ENCODE data around the gene TDRD3.
A peak's percentile ranks its signal among the peaks of the same experiment; 100 is the strongest.

TDRD3 gene

GRCh38 chr13:60435762-60436374, 38.8 kb downstream of the TDRD3 start:
- no peaks in the 10 kb centered on the region for H3K9me3 Mint-ChIP-seq
- H3K4me3 Mint-ChIP-seq, result no peak overlapping the region
- no peak for DNase-seq (ENCODE audit: low spot score in 2 of 2)
- H3K4me1 Mint-ChIP-seq, result peaks cover 27% of the 10 kb centered on the region
- peak; percentile 72 for ATAC-seq (replicated peaks; ENCODE audit: extremely low read depth, poor library complexity, severe bottlenecking)
- peaks cover 3% of the 10 kb centered on the region for H3K36me3 Mint-ChIP-seq (ENCODE audit: insufficient read depth)
- H3K27ac Mint-ChIP-seq (ENCODE audit: low read depth), result peak overlapping the region; percentile 33
- no peaks in the 10 kb centered on the region for H3K27me3 Mint-ChIP-seq

- no peak overlapping the region for H3K27ac Mint-ChIP-seq (ENCODE audit: low read depth)
- no peaks in the 10 kb centered on the region for H3K9me3 Mint-ChIP-seq
- peaks cover 27% of the 10 kb centered on the region for H3K4me1 Mint-ChIP-seq
- H3K4me3 Mint-ChIP-seq, result no peak overlapping the region
- no peak for DNase-seq (ENCODE audit: low spot score in 2 of 2)
- H3K27me3 Mint-ChIP-seq, result no peaks in the 10 kb centered on the region
- H3K36me3 Mint-ChIP-seq (ENCODE audit: insufficient read depth), result peaks cover 3% of the 10 kb centered on the region
- ATAC-seq (replicated peaks; ENCODE audit: extremely low read depth, poor library complexity, severe bottlenecking), result no peak
Observed at GRCh38 chr13:60439201-60439600, 42.2 kb downstream of the TDRD3 start.

- Mint-ChIP-seq H3K27me3 (no peaks in the 10 kb centered on the region), H3K4me1 (peaks cover 13% of the 10 kb centered on the region), H3K9me3 (no peaks in the 10 kb centered on the region), H3K27ac (ENCODE audit: low read depth) (no peak overlapping the region), H3K4me3 (no peak overlapping the region), H3K36me3 (ENCODE audit: insufficient read depth) (peaks cover 7% of the 10 kb centered on the region)
- DNase-seq (ENCODE audit: low spot score in 2 of 2) (no peak), ATAC-seq (replicated peaks; ENCODE audit: extremely low read depth, poor library complexity, severe bottlenecking) (no peak)
Observed at GRCh38 chr13:60441761-60442160, 44.7 kb downstream of the TDRD3 start.

- Mint-ChIP-seq H3K27ac (ENCODE audit: low read depth) (no peak overlapping the region), H3K4me1 (no peaks in the 10 kb centered on the region), H3K9me3 (no peaks in the 10 kb centered on the region), H3K27me3 (no peaks in the 10 kb centered on the region), H3K36me3 (ENCODE audit: insufficient read depth) (peaks cover 6% of the 10 kb centered on the region), H3K4me3 (no peak overlapping the region)
- ATAC-seq (replicated peaks; ENCODE audit: extremely low read depth, poor library complexity, severe bottlenecking), result no peak
- no peak for DNase-seq (ENCODE audit: low spot score in 2 of 2)
Observed at GRCh38 chr13:60448907-60449510, 52.0 kb downstream of the TDRD3 start.

GRCh38 chr13:60453490-60453889, 56.5 kb downstream of the TDRD3 start:
- H3K27ac Mint-ChIP-seq (ENCODE audit: low read depth), result no peak overlapping the region
- H3K27me3 Mint-ChIP-seq, result no peaks in the 10 kb centered on the region

GRCh38 chr13:60454425-60454824, 57.4 kb downstream of the TDRD3 start:
- no peak for ATAC-seq (replicated peaks; ENCODE audit: extremely low read depth, poor library complexity, severe bottlenecking)
- Mint-ChIP-seq H3K4me3 (no peak overlapping the region), H3K27ac (ENCODE audit: low read depth) (no peak overlapping the region), H3K36me3 (ENCODE audit: insufficient read depth) (peaks cover 2% of the 10 kb centered on the region), H3K9me3 (no peaks in the 10 kb centered on the region), H3K4me1 (no peaks in the 10 kb centered on the region), H3K27me3 (no peaks in the 10 kb centered on the region)
- DNase-seq (ENCODE audit: low spot score in 2 of 2), result no peak

More at GRCh38 chr13:60453490-60453889, 56.5 kb downstream of the TDRD3 start:
- Mint-ChIP-seq H3K36me3 (ENCODE audit: insufficient read depth) (peaks cover 2% of the 10 kb centered on the region), H3K4me3 (no peak overlapping the region), H3K4me1 (no peaks in the 10 kb centered on the region), H3K9me3 (no peaks in the 10 kb centered on the region)
- DNase-seq (ENCODE audit: low spot score in 2 of 2) (no peak), ATAC-seq (replicated peaks; ENCODE audit: extremely low read depth, poor library complexity, severe bottlenecking) (no peak)

GRCh38 chr13:60463787-60464186, 66.8 kb downstream of the TDRD3 start:
- Mint-ChIP-seq H3K27ac (ENCODE audit: low read depth) (no peak overlapping the region), H3K4me1 (peaks cover 25% of the 10 kb centered on the region), H3K9me3 (no peaks in the 10 kb centered on the region), H3K36me3 (ENCODE audit: insufficient read depth) (peaks cover 18% of the 10 kb centered on the region), H3K27me3 (no peaks in the 10 kb centered on the region), H3K4me3 (no peak overlapping the region)
- DNase-seq (ENCODE audit: low spot score in 2 of 2) (no peak), ATAC-seq (replicated peaks; ENCODE audit: extremely low read depth, poor library complexity, severe bottlenecking) (no peak)

- H3K36me3 Mint-ChIP-seq (ENCODE audit: insufficient read depth), result peaks cover 13% of the 10 kb centered on the region
Observed at GRCh38 chr13:60467098-60467497, 70.1 kb downstream of the TDRD3 start.

GRCh38 chr13:60479273-60479672, 82.3 kb downstream of the TDRD3 start:
- H3K4me1 Mint-ChIP-seq, result peaks cover 27% of the 10 kb centered on the region
- peaks cover 6% of the 10 kb centered on the region for H3K36me3 Mint-ChIP-seq (ENCODE audit: insufficient read depth)
- H3K27me3 Mint-ChIP-seq, result no peaks in the 10 kb centered on the region

More at GRCh38 chr13:60467098-60467497, 70.1 kb downstream of the TDRD3 start:
- H3K4me3 Mint-ChIP-seq, result no peak overlapping the region
- no peaks in the 10 kb centered on the region for H3K9me3 Mint-ChIP-seq
- no peak for DNase-seq (ENCODE audit: low spot score in 2 of 2)
- H3K27me3 Mint-ChIP-seq, result no peaks in the 10 kb centered on the region
- no peak for ATAC-seq (replicated peaks; ENCODE audit: extremely low read depth, poor library complexity, severe bottlenecking)
- H3K4me1 Mint-ChIP-seq, result peaks cover 20% of the 10 kb centered on the region
- no peak overlapping the region for H3K27ac Mint-ChIP-seq (ENCODE audit: low read depth)

GRCh38 chr13:60482012-60482411, 85.0 kb downstream of the TDRD3 start:
- Mint-ChIP-seq H3K36me3 (ENCODE audit: insufficient read depth) (peaks cover 10% of the 10 kb centered on the region), H3K4me3 (no peak overlapping the region), H3K4me1 (peaks cover 16% of the 10 kb centered on the region), H3K9me3 (peaks cover 5% of the 10 kb centered on the region), H3K27me3 (no peaks in the 10 kb centered on the region), H3K27ac (ENCODE audit: low read depth) (no peak overlapping the region)
- ATAC-seq (replicated peaks; ENCODE audit: extremely low read depth, poor library complexity, severe bottlenecking) (no peak), DNase-seq (ENCODE audit: low spot score in 2 of 2) (no peak)

More at GRCh38 chr13:60479273-60479672, 82.3 kb downstream of the TDRD3 start:
- Mint-ChIP-seq H3K4me3 (no peak overlapping the region), H3K9me3 (peaks cover 5% of the 10 kb centered on the region), H3K27ac (ENCODE audit: low read depth) (no peak overlapping the region)
- no peak for DNase-seq (ENCODE audit: low spot score in 2 of 2)
- ATAC-seq (replicated peaks; ENCODE audit: extremely low read depth, poor library complexity, severe bottlenecking), result no peak

GRCh38 chr13:60484865-60485264, 87.8 kb downstream of the TDRD3 start:
- DNase-seq (ENCODE audit: low spot score in 2 of 2) (no peak), ATAC-seq (replicated peaks; ENCODE audit: extremely low read depth, poor library complexity, severe bottlenecking) (no peak)
- Mint-ChIP-seq H3K27ac (ENCODE audit: low read depth) (no peak overlapping the region), H3K9me3 (peaks cover 5% of the 10 kb centered on the region), H3K36me3 (ENCODE audit: insufficient read depth) (peaks cover 9% of the 10 kb centered on the region), H3K4me3 (no peak overlapping the region), H3K4me1 (peaks cover 21% of the 10 kb centered on the region), H3K27me3 (no peaks in the 10 kb centered on the region)

GRCh38 chr13:60491531-60491930, 94.5 kb downstream of the TDRD3 start:
- Mint-ChIP-seq H3K9me3 (no peaks in the 10 kb centered on the region), H3K4me1 (peaks cover 14% of the 10 kb centered on the region), H3K27me3 (no peaks in the 10 kb centered on the region), H3K27ac (ENCODE audit: low read depth) (peak overlapping the region; percentile 32), H3K36me3 (ENCODE audit: insufficient read depth) (peaks cover 10% of the 10 kb centered on the region), H3K4me3 (no peak overlapping the region)
- ATAC-seq (replicated peaks; ENCODE audit: extremely low read depth, poor library complexity, severe bottlenecking) (no peak), DNase-seq (ENCODE audit: low spot score in 2 of 2) (no peak)

GRCh38 chr13:60492187-60492586, 95.2 kb downstream of the TDRD3 start:
- no peaks in the 10 kb centered on the region for H3K27me3 Mint-ChIP-seq
- ATAC-seq (replicated peaks; ENCODE audit: extremely low read depth, poor library complexity, severe bottlenecking) (no peak), DNase-seq (ENCODE audit: low spot score in 2 of 2) (no peak)
- no peak overlapping the region for H3K4me3 Mint-ChIP-seq
- peaks cover 11% of the 10 kb centered on the region for H3K36me3 Mint-ChIP-seq (ENCODE audit: insufficient read depth)
- no peaks in the 10 kb centered on the region for H3K9me3 Mint-ChIP-seq
- H3K4me1 Mint-ChIP-seq, result peaks cover 14% of the 10 kb centered on the region
- no peak overlapping the region for H3K27ac Mint-ChIP-seq (ENCODE audit: low read depth)
